Loucy (cell line): Measurements from ENCODE around the gene PLAC8L1.

ENCODE experiments used
- EZH2phosphoT487 ChIP-seq: fragments of 200-600 bp; IDR thresholded peaks from 2 replicates; pipeline ENCODE4 v1.6.1; 2018; ENCODE audit warnings: antibody characterized with exemption, mild to moderate bottlenecking, moderate library complexity, borderline replicate concordance
- TF ChIP-seq, protein P1 (sequence below): fragments of 200-600 bp; sonication (generic); conservative IDR thresholded peaks from 2 replicates; pipeline ENCODE4 v1.5.1; 2014; ENCODE audit warnings: mild to moderate bottlenecking, antibody characterized with exemption, low read length

DNA sequence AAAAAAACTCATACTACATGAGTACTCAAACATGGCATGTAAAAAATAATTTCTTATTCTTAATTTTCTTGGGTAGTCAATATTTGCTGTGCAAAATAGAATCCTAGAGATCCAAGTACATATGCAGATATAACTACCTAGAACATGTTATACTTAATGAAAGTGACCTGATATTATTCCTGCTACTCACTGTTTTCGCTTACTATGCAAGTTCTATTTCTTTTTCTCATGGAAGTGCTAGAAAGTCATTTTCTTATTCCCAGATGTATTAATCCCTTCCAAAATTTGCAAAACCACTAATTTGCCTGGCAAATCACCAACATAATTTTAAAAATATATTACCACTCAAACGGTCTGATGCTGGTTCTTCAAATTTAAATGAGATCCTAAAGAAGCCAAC is 19.2 kb upstream of the PLAC8L1 start:
- TF ChIP-seq, protein P1, sequence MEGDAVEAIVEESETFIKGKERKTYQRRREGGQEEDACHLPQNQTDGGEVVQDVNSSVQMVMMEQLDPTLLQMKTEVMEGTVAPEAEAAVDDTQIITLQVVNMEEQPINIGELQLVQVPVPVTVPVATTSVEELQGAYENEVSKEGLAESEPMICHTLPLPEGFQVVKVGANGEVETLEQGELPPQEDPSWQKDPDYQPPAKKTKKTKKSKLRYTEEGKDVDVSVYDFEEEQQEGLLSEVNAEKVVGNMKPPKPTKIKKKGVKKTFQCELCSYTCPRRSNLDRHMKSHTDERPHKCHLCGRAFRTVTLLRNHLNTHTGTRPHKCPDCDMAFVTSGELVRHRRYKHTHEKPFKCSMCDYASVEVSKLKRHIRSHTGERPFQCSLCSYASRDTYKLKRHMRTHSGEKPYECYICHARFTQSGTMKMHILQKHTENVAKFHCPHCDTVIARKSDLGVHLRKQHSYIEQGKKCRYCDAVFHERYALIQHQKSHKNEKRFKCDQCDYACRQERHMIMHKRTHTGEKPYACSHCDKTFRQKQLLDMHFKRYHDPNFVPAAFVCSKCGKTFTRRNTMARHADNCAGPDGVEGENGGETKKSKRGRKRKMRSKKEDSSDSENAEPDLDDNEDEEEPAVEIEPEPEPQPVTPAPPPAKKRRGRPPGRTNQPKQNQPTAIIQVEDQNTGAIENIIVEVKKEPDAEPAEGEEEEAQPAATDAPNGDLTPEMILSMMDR: no peak
- no peak for TF ChIP-seq EZH2phosphoT487
